Measurements from ENCODE around the gene GPR61. TPM values are rescaled to one million over a fixed set of nuclear protein-coding genes. Genes with fewer than 3 reads are reported as not detected.

Gene GPR61
- total and polyA plus RNA-seq, 2 experiments from 2014 or later = 1.9 to 3.3 TPM

GRCh38 chr1:109584766-109585165, 45.1 kb downstream of the GPR61 start:
- no peaks in the 10 kb centered on the region for H3K9me3 ChIP-seq (ENCODE audit: low read depth)
- TF ChIP-seq CTCF (IDR thresholded peaks at IDR 0.05; ENCODE audit: low read depth, low read length) = no peak
- no peaks in the 10 kb centered on the region for H3K27me3 ChIP-seq
- no peak overlapping the region for H3K4me3 ChIP-seq
- H3K36me3 ChIP-seq = peaks cover 61% of the 10 kb centered on the region
- DNase-seq (ENCODE audit: low read depth in 1 of 2, low spot score in 1 of 2) = no peak
- H3K4me1 ChIP-seq (ENCODE audit: low read depth) = peaks cover 4% of the 10 kb centered on the region
- no peak overlapping the region for H3K27ac ChIP-seq

GRCh38 chr1:109586055-109586454, 46.4 kb downstream of the GPR61 start:
- no peak for DNase-seq (ENCODE audit: low read depth in 1 of 2, low spot score in 1 of 2)
- Histone ChIP-seq H3K27ac (no peak overlapping the region), H3K36me3 (peaks cover 55% of the 10 kb centered on the region), H3K9me3 (ENCODE audit: low read depth) (no peaks in the 10 kb centered on the region), H3K4me1 (ENCODE audit: low read depth) (peaks cover 4% of the 10 kb centered on the region), H3K4me3 (no peak overlapping the region), H3K27me3 (no peaks in the 10 kb centered on the region)
- TF ChIP-seq CTCF (IDR thresholded peaks at IDR 0.05; ENCODE audit: low read depth, low read length) = no peak

- H3K9me3 ChIP-seq (ENCODE audit: low read depth) = no peaks in the 10 kb centered on the region
- no peak for TF ChIP-seq CTCF (IDR thresholded peaks at IDR 0.05; ENCODE audit: low read depth, low read length)
- H3K27ac ChIP-seq = no peak overlapping the region
- H3K36me3 ChIP-seq = peaks cover 49% of the 10 kb centered on the region
- no peak for DNase-seq (ENCODE audit: low read depth in 1 of 2, low spot score in 1 of 2)
- H3K27me3 ChIP-seq = no peaks in the 10 kb centered on the region
- no peak overlapping the region for H3K4me3 ChIP-seq
- H3K4me1 ChIP-seq (ENCODE audit: low read depth) = peaks cover 4% of the 10 kb centered on the region
Measured at GRCh38 chr1:109589177-109589576, 49.5 kb downstream of the GPR61 start.

GRCh38 chr1:109589679-109590078, 50.0 kb downstream of the GPR61 start:
- H3K9me3 ChIP-seq (ENCODE audit: low read depth) = no peaks in the 10 kb centered on the region
- no peak for TF ChIP-seq CTCF (IDR thresholded peaks at IDR 0.05; ENCODE audit: low read depth, low read length)
- no peaks in the 10 kb centered on the region for H3K27me3 ChIP-seq
- no peak overlapping the region for H3K27ac ChIP-seq
- peaks cover 45% of the 10 kb centered on the region for H3K36me3 ChIP-seq
- peaks cover 4% of the 10 kb centered on the region for H3K4me1 ChIP-seq (ENCODE audit: low read depth)
- no peak overlapping the region for H3K4me3 ChIP-seq
- DNase-seq (ENCODE audit: low read depth in 1 of 2, low spot score in 1 of 2) = no peak

GRCh38 chr1:109592916-109593315, 53.2 kb downstream of the GPR61 start:
- H3K27ac ChIP-seq = no peak overlapping the region
- no peak for DNase-seq (ENCODE audit: low read depth in 1 of 2, low spot score in 1 of 2)
- no peak overlapping the region for H3K4me3 ChIP-seq
- no peak for TF ChIP-seq CTCF (IDR thresholded peaks at IDR 0.05; ENCODE audit: low read depth, low read length)
- H3K4me1 ChIP-seq (ENCODE audit: low read depth) = peaks cover 4% of the 10 kb centered on the region
- no peaks in the 10 kb centered on the region for H3K9me3 ChIP-seq (ENCODE audit: low read depth)
- peaks cover 19% of the 10 kb centered on the region for H3K36me3 ChIP-seq
- no peaks in the 10 kb centered on the region for H3K27me3 ChIP-seq

GRCh38 chr1:109595531-109595930, 55.9 kb downstream of the GPR61 start:
- Histone ChIP-seq H3K27me3 (no peaks in the 10 kb centered on the region), H3K36me3 (peaks cover 13% of the 10 kb centered on the region), H3K4me1 (ENCODE audit: low read depth) (no peaks in the 10 kb centered on the region), H3K4me3 (no peak overlapping the region), H3K9me3 (ENCODE audit: low read depth) (no peaks in the 10 kb centered on the region), H3K27ac (no peak overlapping the region)
- TF ChIP-seq CTCF (IDR thresholded peaks at IDR 0.05; ENCODE audit: low read depth, low read length) = no peak
- peak in 1 of 2 donors; percentile 60 for DNase-seq (ENCODE audit: low read depth in 1 of 2, low spot score in 1 of 2)
